GM19372 (cell line): ENCODE measurements around the gene TRMU.
"Not testable (repeated sequence)": the region's sequence is repeated elsewhere in the genome, so short reads cannot be mapped to it uniquely, and the experiment has no call there.

Experiments used
- ATAC-seq: cut with Tn5 transposase; IDR thresholded peaks from one replicate; pipeline ENCODE4 v1.9.1; 2021; ENCODE audit warnings: mild to moderate bottlenecking, low read depth, moderate library complexity; ENCODE audit not compliant: unreplicated experiment

TRMU gene

GRCh38 chr22:46403880-46404279 is 68.4 kb downstream of the TRMU start:
- ATAC-seq, result not testable (repeated sequence)

GRCh38 chr22:46405901-46406300 is 70.4 kb downstream of the TRMU start:
- ATAC-seq, result no peak

GRCh38 chr22:46406349-46406748 is 70.8 kb downstream of the TRMU start:
- ATAC-seq, result no peak

GRCh38 chr22:46406791-46407190 is 71.3 kb downstream of the TRMU start:
- ATAC-seq, result no peak
